ENCODE measurements around the gene CATSPERB. TPM values are rescaled to one million over a fixed set of nuclear protein-coding genes. Genes with fewer than 3 reads are reported as not detected.

CATSPERB gene
- total RNA-seq, 1 donor from 2014 or later: 5.6 TPM

GRCh38 chr14:91575469-91576208 is 156.2 kb downstream of the CATSPERB start:
- Mint-ChIP-seq H3K27ac (no peak overlapping the region), H3K4me3 (ENCODE audit: low read depth) (no peak overlapping the region), H3K4me1 (ENCODE audit: low read depth) (peaks cover 4% of the 10 kb centered on the region), H3K27me3 (peaks cover 54% of the 10 kb centered on the region), H3K36me3 (ENCODE audit: insufficient read depth) (peaks cover 5% of the 10 kb centered on the region), H3K9me3 (ENCODE audit: low read depth) (no peaks in the 10 kb centered on the region)
- TF ChIP-seq, protein P1, sequence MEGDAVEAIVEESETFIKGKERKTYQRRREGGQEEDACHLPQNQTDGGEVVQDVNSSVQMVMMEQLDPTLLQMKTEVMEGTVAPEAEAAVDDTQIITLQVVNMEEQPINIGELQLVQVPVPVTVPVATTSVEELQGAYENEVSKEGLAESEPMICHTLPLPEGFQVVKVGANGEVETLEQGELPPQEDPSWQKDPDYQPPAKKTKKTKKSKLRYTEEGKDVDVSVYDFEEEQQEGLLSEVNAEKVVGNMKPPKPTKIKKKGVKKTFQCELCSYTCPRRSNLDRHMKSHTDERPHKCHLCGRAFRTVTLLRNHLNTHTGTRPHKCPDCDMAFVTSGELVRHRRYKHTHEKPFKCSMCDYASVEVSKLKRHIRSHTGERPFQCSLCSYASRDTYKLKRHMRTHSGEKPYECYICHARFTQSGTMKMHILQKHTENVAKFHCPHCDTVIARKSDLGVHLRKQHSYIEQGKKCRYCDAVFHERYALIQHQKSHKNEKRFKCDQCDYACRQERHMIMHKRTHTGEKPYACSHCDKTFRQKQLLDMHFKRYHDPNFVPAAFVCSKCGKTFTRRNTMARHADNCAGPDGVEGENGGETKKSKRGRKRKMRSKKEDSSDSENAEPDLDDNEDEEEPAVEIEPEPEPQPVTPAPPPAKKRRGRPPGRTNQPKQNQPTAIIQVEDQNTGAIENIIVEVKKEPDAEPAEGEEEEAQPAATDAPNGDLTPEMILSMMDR (IDR thresholded peaks at IDR 0.05; ENCODE audit: unreplicated experiment): no peak
- no peak for DNase-seq (ENCODE audit: low spot score, unreplicated experiment)

GRCh38 chr14:91573894-91574837 is 157.7 kb downstream of the CATSPERB start:
- peaks cover 45% of the 10 kb centered on the region for H3K27me3 Mint-ChIP-seq
- H3K4me3 Mint-ChIP-seq (ENCODE audit: low read depth): peak overlapping the region; percentile 71
- peak overlapping the region; percentile 65 for H3K27ac Mint-ChIP-seq
- H3K36me3 Mint-ChIP-seq (ENCODE audit: insufficient read depth): peaks cover 5% of the 10 kb centered on the region
- peak; percentile 29 for DNase-seq (ENCODE audit: low spot score, unreplicated experiment)
- peaks cover 4% of the 10 kb centered on the region for H3K4me1 Mint-ChIP-seq (ENCODE audit: low read depth)
- no peaks in the 10 kb centered on the region for H3K9me3 Mint-ChIP-seq (ENCODE audit: low read depth)
- TF ChIP-seq, protein P1 (IDR thresholded peaks at IDR 0.05; ENCODE audit: unreplicated experiment): no peak

DNA sequence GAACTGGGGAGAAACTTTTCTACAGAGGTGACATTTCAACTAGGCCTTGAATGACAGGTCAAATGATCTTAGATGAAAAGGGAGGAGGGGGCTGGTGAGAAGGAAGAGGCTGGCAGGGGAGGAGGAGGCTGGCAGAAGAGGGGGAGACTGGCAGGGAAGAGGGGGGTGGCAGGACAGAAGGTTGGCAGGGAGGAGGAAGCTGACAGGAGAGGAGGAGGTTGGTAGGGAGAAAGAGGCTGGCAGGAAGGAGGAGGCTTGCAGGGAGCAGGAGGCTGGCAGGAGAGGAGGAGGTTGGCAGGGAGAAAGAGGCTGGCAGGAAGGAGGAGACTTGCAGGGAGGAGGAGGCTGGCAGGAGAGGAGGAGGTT is 158.4 kb downstream of the CATSPERB start:
- no peak for DNase-seq (ENCODE audit: low spot score, unreplicated experiment)
- H3K4me3 Mint-ChIP-seq (ENCODE audit: low read depth): no peak overlapping the region
- no peaks in the 10 kb centered on the region for H3K9me3 Mint-ChIP-seq (ENCODE audit: low read depth)
- H3K27ac Mint-ChIP-seq: no peak overlapping the region
- H3K4me1 Mint-ChIP-seq (ENCODE audit: low read depth): peaks cover 4% of the 10 kb centered on the region
- H3K36me3 Mint-ChIP-seq (ENCODE audit: insufficient read depth): peaks cover 2% of the 10 kb centered on the region
- H3K27me3 Mint-ChIP-seq: peaks cover 45% of the 10 kb centered on the region
- TF ChIP-seq, protein P1 (IDR thresholded peaks at IDR 0.05; ENCODE audit: unreplicated experiment): no peak

DNA sequence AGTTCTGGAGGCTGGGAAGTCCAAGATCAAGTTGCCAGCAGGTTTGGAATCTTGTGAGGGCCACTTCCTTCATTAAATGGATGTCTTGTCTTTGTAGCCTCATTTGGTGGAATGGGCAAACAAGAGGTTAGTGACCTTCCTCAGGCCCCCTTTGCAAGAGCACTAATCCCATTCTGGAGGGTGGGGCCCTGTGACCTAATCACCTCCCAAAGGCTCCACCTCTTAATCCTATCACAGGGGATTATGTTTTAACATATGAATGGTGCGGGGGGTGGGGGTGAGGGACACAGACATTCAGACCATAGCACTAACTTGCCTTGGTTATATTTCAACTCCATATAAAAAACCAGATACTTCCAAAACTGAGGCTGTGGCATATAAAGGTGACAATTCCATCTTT is 161.9 kb downstream of the CATSPERB start:
- DNase-seq (ENCODE audit: low spot score, unreplicated experiment): no peak
- peaks cover 25% of the 10 kb centered on the region for H3K27me3 Mint-ChIP-seq

GRCh38 chr14:91569301-91569700 is 162.6 kb downstream of the CATSPERB start:
- H3K4me3 Mint-ChIP-seq (ENCODE audit: low read depth): no peak overlapping the region
- no peak for DNase-seq (ENCODE audit: low spot score, unreplicated experiment)
- TF ChIP-seq, protein P1 (IDR thresholded peaks at IDR 0.05; ENCODE audit: unreplicated experiment): no peak
- peaks cover under 1% of the 10 kb centered on the region for H3K4me1 Mint-ChIP-seq (ENCODE audit: low read depth)
- no peaks in the 10 kb centered on the region for H3K36me3 Mint-ChIP-seq (ENCODE audit: insufficient read depth)
- no peak overlapping the region for H3K27ac Mint-ChIP-seq
- H3K27me3 Mint-ChIP-seq: peaks cover 18% of the 10 kb centered on the region
- H3K9me3 Mint-ChIP-seq (ENCODE audit: low read depth): no peaks in the 10 kb centered on the region

More for the DNA sequence above, 161.9 kb downstream of the CATSPERB start:
- H3K4me3 Mint-ChIP-seq (ENCODE audit: low read depth): no peak overlapping the region
- H3K27ac Mint-ChIP-seq: no peak overlapping the region
- TF ChIP-seq, protein P1 (IDR thresholded peaks at IDR 0.05; ENCODE audit: unreplicated experiment): no peak
- H3K9me3 Mint-ChIP-seq (ENCODE audit: low read depth): no peaks in the 10 kb centered on the region
- H3K4me1 Mint-ChIP-seq (ENCODE audit: low read depth): peaks cover 4% of the 10 kb centered on the region
- H3K36me3 Mint-ChIP-seq (ENCODE audit: insufficient read depth): no peaks in the 10 kb centered on the region
